ENCODE measurements around the gene SLC35F6.

DNA sequence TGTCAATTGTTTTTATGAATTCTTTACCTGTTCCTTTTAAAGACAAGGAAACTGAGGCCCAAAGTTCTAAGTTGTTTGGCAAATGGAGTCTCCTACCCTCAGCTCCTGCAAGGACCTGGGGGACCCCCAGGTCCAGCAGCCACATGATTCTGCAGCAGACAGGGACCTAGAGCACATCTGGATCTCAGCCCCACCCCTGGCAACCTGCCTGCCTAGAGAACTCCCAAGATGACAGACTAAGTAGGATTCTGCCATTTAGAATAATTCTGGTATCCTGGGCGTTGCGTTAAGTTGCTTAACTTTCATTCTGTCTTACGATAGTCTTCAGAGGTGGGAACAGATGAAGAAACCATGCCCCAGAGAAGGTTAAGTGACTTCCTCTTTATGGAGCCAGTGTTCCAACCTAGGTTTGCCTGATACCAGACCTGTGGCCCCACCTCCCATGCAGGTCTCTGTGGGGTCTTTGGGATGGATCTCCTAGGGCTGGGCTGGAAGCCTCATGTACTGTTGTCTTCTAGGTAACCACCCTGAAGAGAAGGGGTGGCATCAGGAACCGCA, 16.2 kb downstream of the SLC35F6 start:
- TF ChIP-seq POLR2AphosphoS5 (IDR thresholded peaks at IDR 0.05; ENCODE audit: low read depth, low read length) (no peak), TAF1 (IDR thresholded peaks at IDR 0.05; ENCODE audit: borderline replicate concordance, insufficient read depth, low read length) (no peak), SIN3A (IDR thresholded peaks at IDR 0.05; ENCODE audit: borderline replicate concordance, insufficient read depth, low read length) (no peak), FOXP2 (optimal IDR thresholded peaks at IDR 0.05; ENCODE audit: borderline replicate concordance, extremely low read depth, extremely low read length, insufficient read depth) (no peak)

Measured in PFSK-1 (cell line).